Activated T-helper 1 cell treated with anti-CD3 and anti-CD28 coated beads, Interleukin-12 subunit alpha, Interleukin-12 subunit beta, Interleukin-2, Interleukin-4 antibody, amounts not matched to agents 30 ng/mL and 10 ng/mL and 1 ng/mL, durations not matched to agents 14 hours and 24 hours and 36 hours (primary cell): ENCODE measurements around the gene CELA1. TPM values are rescaled to one million over a fixed set of nuclear protein-coding genes. Genes with fewer than 3 reads are reported as not detected.
"Not testable (repeated sequence)": the region's sequence is repeated elsewhere in the genome, so short reads cannot be mapped to it uniquely, and the experiment has no call there.

Source experiments
- DNase-seq: peaks from one replicate; pipeline ENCODE4 v3.0.0; 2021; ENCODE audit warnings: low spot score
- H3K27ac Mint-ChIP-seq: one replicate; pipeline ENCODE4 v1.8.0; 2021; ENCODE audit warnings: mild to moderate bottlenecking, mixed read lengths
- H3K27me3 Mint-ChIP-seq: one replicate; pipeline ENCODE4 v1.8.0; 2022; ENCODE audit warnings: mild to moderate bottlenecking, moderate library complexity, mixed read lengths; ENCODE audit not compliant: insufficient read depth
- H3K36me3 Mint-ChIP-seq: one replicate; pipeline ENCODE4 v1.8.0; 2021; ENCODE audit warnings: low read depth, mixed read lengths
- H3K4me1 Mint-ChIP-seq: one replicate; pipeline ENCODE4 v1.8.0; 2021; ENCODE audit warnings: low read depth, mixed read lengths
- H3K4me3 Mint-ChIP-seq: one replicate; pipeline ENCODE4 v1.8.0; 2021; ENCODE audit warnings: mild to moderate bottlenecking, moderate library complexity, mixed read lengths
- H3K9me3 Mint-ChIP-seq: one replicate; pipeline ENCODE4 v1.8.0; 2021; ENCODE audit warnings: mixed read lengths
- intact Hi-C: fragments of 100-400 bp; cut with micrococcal nuclease; formaldehyde crosslinking; loops from one replicate; pipeline ENCODE4 v1.15.1; 2024
- total RNA-seq: library from RNA; stranded (reverse); gene quantifications from 2 replicates; pipeline ENCODE4 v1.2.3, GENCODE V29; 2022

The CELA1 gene
- total RNA-seq, 1 donor from 2014 or later = not detected

DNA sequence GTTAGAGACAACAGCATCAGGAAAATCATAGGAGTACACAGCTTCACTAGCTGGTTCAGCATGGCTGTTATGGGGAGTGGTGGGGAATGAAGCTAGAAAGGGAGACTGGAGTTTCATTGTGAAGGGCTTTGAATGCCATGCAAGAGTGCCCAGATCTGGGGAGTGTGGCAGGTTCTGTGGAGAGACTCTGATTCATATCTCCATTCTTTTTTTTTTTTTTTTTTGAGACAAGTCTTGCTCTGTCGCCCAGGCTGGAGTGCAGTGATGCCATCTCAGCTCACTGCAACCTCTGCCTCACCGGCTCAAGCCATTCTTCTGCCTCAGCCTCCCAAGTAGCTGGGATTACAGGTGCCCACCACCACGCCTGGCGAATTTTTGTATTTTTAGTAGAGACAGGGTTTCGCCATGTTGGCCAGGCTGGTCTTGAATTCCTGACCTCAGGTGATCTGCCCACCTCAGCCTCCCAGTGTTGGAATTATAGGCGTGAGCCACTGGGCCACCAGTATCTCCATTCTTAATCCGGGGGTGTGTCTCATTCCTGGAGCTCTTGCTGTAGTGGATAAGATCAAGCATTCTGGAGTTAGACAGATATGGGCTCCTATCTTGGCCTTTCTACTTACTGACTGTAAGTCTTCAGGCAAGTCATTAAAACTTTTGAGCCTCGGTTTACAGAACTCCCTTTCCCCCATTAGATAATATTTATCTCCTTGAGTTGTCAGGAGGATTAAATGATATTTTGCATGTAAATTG lies 28.2 kb downstream of the CELA1 start:
- H3K27ac Mint-ChIP-seq = peak overlapping the region; percentile 81
- peaks cover 66% of the 10 kb centered on the region for H3K4me1 Mint-ChIP-seq
- H3K9me3 Mint-ChIP-seq, intact Hi-C loops, H3K27me3 Mint-ChIP-seq, DNase-seq: not testable (repeated sequence)
- H3K4me3 Mint-ChIP-seq = peak overlapping the region; percentile 51
- peaks cover 28% of the 10 kb centered on the region for H3K36me3 Mint-ChIP-seq

DNA sequence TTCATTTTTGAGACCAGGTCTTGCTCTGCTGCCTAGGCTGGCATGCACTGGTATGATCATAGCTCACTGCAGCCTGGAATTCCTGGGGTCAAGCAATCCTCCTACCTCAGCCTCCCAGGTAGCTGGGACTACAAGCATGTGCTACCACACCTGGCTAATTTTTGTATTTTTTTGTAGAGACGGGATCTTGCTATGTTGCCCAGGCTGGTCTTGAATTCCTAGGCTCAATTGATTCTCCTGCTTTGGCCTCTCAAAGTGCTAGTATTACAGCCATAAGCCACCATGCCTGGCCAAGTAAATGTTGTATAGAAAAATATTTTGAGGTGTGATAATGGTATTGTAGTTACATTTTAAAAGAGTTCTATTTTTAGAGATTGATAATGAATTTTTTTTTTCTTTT lies 35.1 kb downstream of the CELA1 start:
- no peaks in the 10 kb centered on the region for H3K9me3 Mint-ChIP-seq
- intact Hi-C loops = no loop called here
- no peak overlapping the region for H3K27ac Mint-ChIP-seq
- peaks cover 30% of the 10 kb centered on the region for H3K4me1 Mint-ChIP-seq
- no peak for DNase-seq
- H3K36me3 Mint-ChIP-seq = peaks cover 32% of the 10 kb centered on the region
- no peaks in the 10 kb centered on the region for H3K27me3 Mint-ChIP-seq
- no peak overlapping the region for H3K4me3 Mint-ChIP-seq

DNA sequence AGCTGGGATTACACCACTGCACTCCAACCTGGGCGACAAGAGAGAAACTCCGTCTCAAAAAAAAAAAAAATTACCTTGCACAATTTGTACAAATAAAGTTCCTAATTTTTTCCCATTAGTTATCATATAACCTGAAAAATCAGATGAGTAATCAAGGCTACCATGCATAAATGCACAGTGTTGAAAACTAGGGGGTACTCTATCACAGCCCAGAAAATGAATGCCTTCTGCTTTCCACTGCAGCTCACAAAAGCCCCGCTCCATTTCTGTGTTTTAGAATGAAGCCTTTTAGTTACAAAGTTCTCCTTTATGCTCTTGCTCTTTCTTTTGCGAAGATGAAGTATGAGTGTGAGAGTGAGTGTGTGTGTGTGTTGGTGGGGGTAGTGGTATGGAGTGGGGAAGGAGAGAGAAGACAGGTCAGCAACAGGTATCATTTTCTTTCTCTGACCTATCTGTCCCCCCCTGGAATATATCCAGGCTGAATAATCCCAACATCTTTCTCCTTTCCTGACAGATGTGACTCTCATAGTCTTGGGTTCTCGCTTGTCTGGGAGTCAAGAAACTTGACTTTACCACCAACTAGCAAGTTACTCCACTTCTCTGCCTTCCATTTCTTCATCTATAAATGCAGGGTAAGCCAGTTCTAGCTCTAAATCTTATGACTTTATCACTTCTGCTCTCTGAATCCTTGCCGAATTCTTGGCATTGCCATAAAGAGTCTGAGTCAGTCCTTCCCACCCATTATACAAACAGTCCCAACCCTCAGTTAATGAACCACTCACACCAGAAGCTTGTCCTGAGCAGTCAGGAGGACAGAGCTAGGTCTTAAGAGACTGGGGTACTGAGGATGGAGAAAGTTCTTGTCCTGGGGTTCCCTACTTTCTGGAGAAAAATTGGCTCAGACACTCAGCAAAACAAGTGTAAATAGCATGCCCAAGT lies 38.6 kb downstream of the CELA1 start:
- H3K4me1 Mint-ChIP-seq = peaks cover 23% of the 10 kb centered on the region
- H3K27ac Mint-ChIP-seq = peak overlapping the region; percentile 21
- no peaks in the 10 kb centered on the region for H3K9me3 Mint-ChIP-seq
- DNase-seq = no peak
- no peaks in the 10 kb centered on the region for H3K27me3 Mint-ChIP-seq
- intact Hi-C loops = no loop called here
- no peak overlapping the region for H3K4me3 Mint-ChIP-seq
- peaks cover 45% of the 10 kb centered on the region for H3K36me3 Mint-ChIP-seq

DNA sequence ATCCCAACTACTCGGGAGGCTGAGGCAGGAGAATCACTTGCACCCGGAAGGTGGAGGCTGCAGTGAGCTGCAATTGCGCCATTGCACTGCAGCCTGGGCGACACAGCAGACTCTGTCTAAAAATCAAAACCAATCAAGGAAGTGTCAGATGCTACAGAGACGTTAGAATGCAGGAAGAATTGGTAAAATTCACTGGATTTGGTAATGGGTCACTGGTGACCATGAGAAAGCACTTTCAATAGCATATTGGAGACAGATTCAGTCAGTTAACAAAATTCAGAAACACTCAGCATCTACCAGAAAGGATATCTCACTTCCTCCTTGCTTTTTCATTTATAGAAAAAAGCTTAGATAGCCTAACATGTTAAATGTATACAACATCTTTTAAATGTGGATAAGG lies 40.0 kb downstream of the CELA1 start:
- peaks cover 16% of the 10 kb centered on the region for H3K4me1 Mint-ChIP-seq
- intact Hi-C loops = no loop called here
- no peak overlapping the region for H3K4me3 Mint-ChIP-seq
- H3K27ac Mint-ChIP-seq = peak overlapping the region; percentile 30
- H3K27me3 Mint-ChIP-seq = no peaks in the 10 kb centered on the region
- H3K36me3 Mint-ChIP-seq = peaks cover 49% of the 10 kb centered on the region
- no peak for DNase-seq
- no peaks in the 10 kb centered on the region for H3K9me3 Mint-ChIP-seq

DNA sequence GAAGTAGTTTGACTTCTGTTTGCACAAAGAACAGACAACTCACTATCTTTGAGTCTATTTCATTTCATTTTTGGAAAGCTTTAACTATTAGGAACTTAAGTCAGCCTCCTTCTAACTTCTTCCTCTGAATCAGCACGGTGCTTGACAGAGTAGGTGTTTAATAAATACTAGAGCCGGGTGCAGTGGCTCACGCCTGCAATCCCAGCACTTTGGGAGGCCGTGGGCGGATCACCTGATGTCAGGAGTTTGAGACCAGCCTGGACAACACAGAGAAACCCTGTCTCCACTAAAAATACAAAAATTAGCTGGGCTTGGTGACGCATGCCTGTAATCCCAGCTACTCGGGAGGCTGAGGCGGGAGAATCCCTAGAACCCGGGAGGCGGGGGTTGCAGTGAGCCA lies 45.7 kb downstream of the CELA1 start:
- not testable (repeated sequence) for H3K27ac Mint-ChIP-seq, H3K27me3 Mint-ChIP-seq, H3K9me3 Mint-ChIP-seq, H3K4me1 Mint-ChIP-seq, DNase-seq, H3K4me3 Mint-ChIP-seq
- intact Hi-C loops = loop anchor here (5.0 kb wide), 1 partner anchor 42 kb away; no protein-coding TSS in a partner anchor
- H3K36me3 Mint-ChIP-seq = peaks cover 38% of the 10 kb centered on the region

DNA sequence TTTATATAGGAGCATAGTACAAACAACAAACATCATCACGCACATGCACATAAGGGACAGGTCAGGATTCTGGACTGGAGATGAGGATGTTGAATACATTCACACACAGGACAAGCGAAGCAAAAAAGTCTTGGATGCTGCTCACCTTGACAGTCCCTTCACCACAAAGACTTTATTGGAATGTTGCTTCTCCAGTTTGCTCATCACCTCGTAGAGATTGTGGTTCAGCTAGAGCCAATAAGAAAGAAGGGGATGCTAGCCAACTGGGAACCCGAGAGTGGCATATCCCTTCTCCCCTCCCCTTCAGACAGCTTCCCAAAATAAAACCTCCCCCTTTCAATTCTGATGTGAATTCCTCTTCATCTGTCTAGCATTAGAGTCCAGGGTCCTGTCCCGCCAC lies 50.8 kb downstream of the CELA1 start:
- H3K4me1 Mint-ChIP-seq = peaks cover 5% of the 10 kb centered on the region
- no peaks in the 10 kb centered on the region for H3K27me3 Mint-ChIP-seq
- H3K36me3 Mint-ChIP-seq = peaks cover 30% of the 10 kb centered on the region
- no peaks in the 10 kb centered on the region for H3K9me3 Mint-ChIP-seq
- intact Hi-C loops = no loop called here
- no peak for DNase-seq
- H3K27ac Mint-ChIP-seq = no peak overlapping the region
- no peak overlapping the region for H3K4me3 Mint-ChIP-seq

DNA sequence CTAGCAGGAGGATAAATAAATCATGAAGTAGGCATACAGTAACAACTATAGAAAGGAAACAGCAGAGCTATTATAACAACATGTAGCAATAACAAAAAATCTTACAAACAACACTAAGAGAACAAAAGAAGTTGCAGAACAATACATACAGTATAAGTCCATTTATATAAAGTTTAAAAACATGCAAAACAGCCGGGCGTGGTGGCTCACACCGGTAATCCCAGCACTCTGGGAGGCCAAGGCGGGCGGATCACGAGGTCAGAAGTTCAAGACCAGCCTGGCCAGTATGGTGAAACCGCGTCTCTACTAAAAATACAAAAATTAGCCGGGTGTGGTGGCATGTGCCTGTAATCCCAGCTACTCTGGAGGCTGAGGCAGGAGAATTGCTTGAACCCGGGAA lies 52.4 kb downstream of the CELA1 start:
- H3K4me1 Mint-ChIP-seq, H3K9me3 Mint-ChIP-seq, H3K4me3 Mint-ChIP-seq, intact Hi-C loops, H3K27me3 Mint-ChIP-seq, DNase-seq: not testable (repeated sequence)
- H3K36me3 Mint-ChIP-seq = peaks cover 29% of the 10 kb centered on the region
- H3K27ac Mint-ChIP-seq = peak overlapping the region; percentile 86

DNA sequence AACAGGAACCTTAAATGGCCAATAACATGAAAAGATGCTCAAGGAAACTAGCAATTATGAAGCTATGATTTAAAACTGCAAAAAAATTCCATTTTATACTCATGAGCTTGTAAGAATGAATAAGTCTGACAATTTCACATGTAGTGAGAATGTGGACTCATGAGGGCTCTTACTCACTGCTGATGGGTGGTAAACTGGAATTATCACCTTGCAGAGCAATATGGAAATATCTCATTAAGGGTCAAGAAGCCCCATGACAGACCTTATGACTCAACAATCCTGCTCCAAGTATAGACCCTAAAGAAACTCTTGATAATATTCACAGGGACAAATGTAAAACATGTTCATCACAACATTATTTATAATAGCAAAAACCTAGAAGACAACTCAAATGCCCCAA lies 52.8 kb downstream of the CELA1 start:
- Mint-ChIP-seq H3K9me3 (no peaks in the 10 kb centered on the region), H3K27ac (peak overlapping the region; percentile 86), H3K27me3 (no peaks in the 10 kb centered on the region), H3K4me1 (peaks cover 5% of the 10 kb centered on the region), H3K4me3 (no peak overlapping the region), H3K36me3 (peaks cover 32% of the 10 kb centered on the region)
- intact Hi-C loops = no loop called here
- no peak for DNase-seq

DNA sequence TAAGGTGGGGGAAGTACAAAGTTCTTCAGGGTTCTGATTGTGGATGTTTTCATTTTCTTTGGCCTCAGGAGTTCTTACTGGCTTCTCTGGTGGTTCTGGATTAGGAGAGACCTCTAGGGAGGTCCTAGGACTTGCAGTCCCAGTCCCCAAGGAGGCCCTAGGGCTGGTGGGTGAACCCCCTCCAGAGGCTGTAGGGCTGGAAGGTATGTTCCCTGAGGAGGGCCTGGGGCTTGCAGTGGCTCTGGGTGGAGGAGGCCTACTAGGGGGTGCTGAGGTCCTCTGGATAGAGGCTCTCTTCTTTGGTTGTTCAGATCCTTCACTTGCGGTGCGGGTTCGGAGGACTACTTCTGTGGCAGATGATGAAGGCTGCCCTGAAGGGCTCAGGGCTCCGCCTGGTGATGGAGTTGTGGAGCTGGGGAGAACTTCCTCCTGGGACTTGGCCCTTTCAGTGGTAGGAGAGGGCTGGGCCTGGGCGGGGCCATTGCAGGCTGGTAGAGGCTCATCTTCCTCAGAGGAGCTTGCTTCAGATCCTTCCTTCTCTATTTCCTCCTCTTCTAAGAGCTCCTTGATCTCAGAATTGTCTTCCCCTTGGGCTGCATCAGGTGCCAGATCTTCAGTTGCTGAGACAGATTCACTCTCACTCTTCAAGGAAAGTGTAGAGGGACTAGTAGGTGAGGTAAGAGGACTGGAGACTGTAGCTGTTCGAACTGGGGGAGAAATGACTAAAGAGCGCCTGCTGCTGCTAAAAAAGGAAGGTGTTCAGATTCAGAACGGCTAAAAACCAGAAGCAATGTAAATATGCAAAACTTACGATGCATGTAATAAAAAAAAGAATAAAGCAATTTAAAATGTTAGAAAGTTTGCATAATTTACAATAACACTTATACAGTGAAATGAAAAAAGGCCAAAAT lies 54.6 kb downstream of the CELA1 start:
- not testable (repeated sequence) for H3K4me3 Mint-ChIP-seq, H3K9me3 Mint-ChIP-seq

DNA sequence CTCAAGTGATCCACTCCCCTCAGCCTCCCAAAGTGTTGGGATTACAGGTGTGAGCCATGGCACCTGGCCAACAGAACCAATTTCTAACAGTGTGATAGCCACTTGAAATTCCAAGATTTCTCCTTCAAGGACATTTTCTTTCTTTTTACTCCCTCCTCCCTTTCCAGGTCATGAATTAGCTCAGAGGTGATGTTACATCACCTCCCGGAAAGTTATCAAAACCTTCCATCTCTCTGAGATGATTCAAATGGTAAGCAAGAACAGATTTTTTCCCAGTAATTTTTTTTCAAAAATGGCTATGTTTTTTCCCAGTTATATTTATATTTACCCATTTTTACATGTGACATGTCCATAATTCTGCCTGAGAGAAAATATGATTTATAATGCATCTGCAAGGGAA lies 60.6 kb downstream of the CELA1 start:
- Mint-ChIP-seq H3K27me3 (no peaks in the 10 kb centered on the region), H3K9me3 (no peaks in the 10 kb centered on the region), H3K36me3 (peaks cover 32% of the 10 kb centered on the region), H3K27ac (no peak overlapping the region), H3K4me1 (no peaks in the 10 kb centered on the region), H3K4me3 (no peak overlapping the region)
- no peak for DNase-seq
- intact Hi-C loops = no loop called here

More for the DNA sequence above, 54.6 kb downstream of the CELA1 start:
- DNase-seq, intact Hi-C loops, H3K27me3 Mint-ChIP-seq, H3K4me1 Mint-ChIP-seq: not testable (repeated sequence)
- peaks cover 38% of the 10 kb centered on the region for H3K36me3 Mint-ChIP-seq
- H3K27ac Mint-ChIP-seq = peak overlapping the region; percentile 11

DNA sequence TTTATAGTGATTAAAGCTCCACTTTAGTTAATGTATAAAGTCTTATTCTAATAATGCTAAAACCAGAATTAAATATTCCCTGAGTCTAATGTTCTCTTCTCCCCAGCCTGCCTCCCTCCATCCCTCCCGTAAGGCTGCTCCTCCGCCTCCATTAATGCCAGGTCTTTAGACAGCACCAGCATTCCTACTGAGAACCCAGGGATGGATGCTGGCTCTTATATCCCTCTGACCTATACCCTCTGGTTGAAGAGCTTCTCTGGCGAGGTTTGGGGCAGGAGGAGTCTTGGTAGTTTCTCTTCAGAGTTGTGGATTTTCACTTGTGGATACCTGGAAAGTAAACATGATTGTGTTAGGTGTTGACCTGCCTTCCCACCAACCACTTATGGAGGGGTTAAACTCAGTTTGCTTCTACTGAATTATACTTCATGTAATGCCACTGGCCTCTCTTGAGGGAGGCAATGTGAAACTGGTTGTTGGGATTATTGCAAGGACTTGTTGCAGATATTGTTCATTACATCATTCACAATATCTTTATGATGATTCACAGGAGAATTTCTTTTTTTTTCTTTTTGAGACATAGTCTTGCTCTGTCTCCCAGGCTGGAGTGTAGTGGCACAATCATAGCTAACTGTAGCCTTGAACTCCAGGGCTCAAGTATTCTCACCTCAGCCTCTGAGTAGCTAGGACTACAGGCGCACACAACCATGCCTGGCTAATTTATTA lies 65.1 kb downstream of the CELA1 start:
- H3K36me3 Mint-ChIP-seq = peaks cover 22% of the 10 kb centered on the region
- intact Hi-C loops = no loop called here
- H3K27ac Mint-ChIP-seq = no peak overlapping the region
- H3K4me1 Mint-ChIP-seq = no peaks in the 10 kb centered on the region
- no peak overlapping the region for H3K4me3 Mint-ChIP-seq
- H3K27me3 Mint-ChIP-seq = no peaks in the 10 kb centered on the region
- H3K9me3 Mint-ChIP-seq = no peaks in the 10 kb centered on the region
- no peak for DNase-seq
